Motor neuron (in vitro differentiated cells): ENCODE data around the gene MICB. TPM values are rescaled to one million over a fixed set of nuclear protein-coding genes. Genes with fewer than 3 reads are reported as not detected.
"Not testable (repeated sequence)": the region's sequence is repeated elsewhere in the genome, so short reads cannot be mapped to it uniquely, and the experiment has no call there.

Experiments
- ATAC-seq, 8 experiments: fragments of 200-7000 bp; cut with Tn5 transposase; replicated peaks in 6 of 8; 2 replicates each; pipeline ENCODE4 v1.8.0; 2021; ENCODE audit warnings: mild to moderate bottlenecking in 8 of 8, moderate library complexity in 8 of 8
- H3K27ac ChIP-seq, 2 donors: fragments of 250-450 bp; sonication (Bioruptor Pico); 2 replicates each; pipeline ENCODE4 v1.9.0; 2021; ENCODE audit warnings: antibody characterized with exemption in 2 of 2, mild to moderate bottlenecking in 2 of 2, moderate library complexity in 1 of 2
- H3K4me1 ChIP-seq, 2 donors: fragments of 250-450 bp; sonication (Bioruptor Pico); replicated peaks in 1 of 2; 2 replicates each; pipeline ENCODE4 v1.6.1; 2021; ENCODE audit warnings: antibody characterized with exemption in 2 of 2, mild to moderate bottlenecking in 2 of 2, moderate library complexity in 1 of 2
- H3K4me3 ChIP-seq, 5 donors: fragments of 250-450 bp; sonication (Bioruptor Pico); 2 replicates each; pipeline ENCODE4 v1.9.0; 2021; ENCODE audit warnings: antibody characterized with exemption in 5 of 5, mild to moderate bottlenecking in 5 of 5, moderate library complexity in 4 of 5
- WGBS, 10 experiments: fragments of 450-650 bp; shearing (Covaris generic); methylation state at CpG; one replicate each; pipeline ENCODE4 v1.0.0; 2022; 5-methylcytosine and 5-hydroxymethylcytosine counted together
- in situ Hi-C, 9 experiments: fragments of 400-800 bp; cut with MboI; loops; one replicate each; pipeline ENCODE4 v1.15.0; 2021; ENCODE audit warnings: low sequenced_read_pairs in 9 of 9, low pct_unique_long_range_greater_than_20kb in 2 of 9; ENCODE audit not compliant: unreplicated experiment in 9 of 9
- total RNA-seq, 8 experiments: library from RNA; unstranded; fragments of 300-600 nt; gene quantifications; 2 replicates each; pipeline versions ENCODE4 v1.2.3 to v1.2.4, GENCODE V29; 2022

Gene MICB
- total RNA-seq, 8 experiments from 2014 or later = 0.49 to 4.2 (median 1.9) TPM; not detected in 1

DNA sequence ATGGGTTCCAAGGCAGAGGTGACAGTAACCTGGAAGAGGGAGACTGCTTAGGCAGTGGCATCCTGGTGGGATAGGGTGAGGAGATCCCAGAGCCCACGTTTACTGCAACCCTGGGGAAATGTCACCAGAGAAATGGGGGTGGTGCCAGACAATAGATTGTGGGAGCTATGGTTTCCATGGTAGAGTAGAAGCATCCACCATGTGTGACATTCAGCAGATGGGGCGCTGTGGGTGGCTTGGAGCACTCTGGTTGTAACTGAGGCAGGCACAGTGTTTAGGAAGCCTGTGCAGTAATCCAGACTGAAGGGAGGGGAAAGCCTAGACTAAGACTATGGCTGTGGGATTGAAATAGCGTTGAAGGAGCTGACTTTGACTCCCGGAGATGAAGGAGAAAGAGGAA is 1.1 kb upstream of the MICB start:
- H3K27ac ChIP-seq, ATAC-seq, H3K4me3 ChIP-seq, in situ Hi-C loops, H3K4me1 ChIP-seq: not testable (repeated sequence)
- WGBS, 10 experiments = 0 to 86% (median 59%) methylated on average over 1 to 3 of the region's 4 CpGs; no CpG with 5 or more reads in 3 of the 10 experiments

DNA sequence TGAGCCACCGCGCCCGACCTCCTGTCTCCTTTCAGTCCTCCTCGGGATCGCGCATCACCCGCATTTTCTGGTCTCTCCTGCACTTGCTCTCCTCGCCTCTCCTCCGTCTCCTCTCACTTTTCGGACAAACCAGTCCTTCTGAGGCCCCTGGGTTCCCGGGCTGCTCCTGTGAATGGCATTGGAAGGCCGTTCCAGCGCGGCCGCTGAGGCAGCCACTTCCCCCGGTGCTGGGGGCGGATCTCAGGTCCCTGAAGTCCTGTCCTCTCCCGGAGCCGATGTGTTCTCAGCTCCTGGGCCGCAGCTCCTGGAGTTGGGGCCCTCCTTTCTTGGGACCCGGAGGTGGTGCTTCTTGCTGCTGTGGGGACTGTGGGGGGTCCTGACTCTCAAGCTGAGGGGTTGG is 803 bp downstream of the MICB start:
- ATAC-seq = no peak
- Histone ChIP-seq H3K4me3 (peak overlapping the region in 3 of 5 donors; percentile 5 to 37 (median 14)), H3K27ac (no peak overlapping the region), H3K4me1 (peaks cover 4% of the 10 kb centered on the region in 2 donors)
- 3 to 50% methylated on average over 1 to 7 of the region's 21 CpGs; no CpG with 5 or more reads in 8 of the 10 experiments for WGBS, 10 experiments
- in situ Hi-C loops = no loop called here

DNA sequence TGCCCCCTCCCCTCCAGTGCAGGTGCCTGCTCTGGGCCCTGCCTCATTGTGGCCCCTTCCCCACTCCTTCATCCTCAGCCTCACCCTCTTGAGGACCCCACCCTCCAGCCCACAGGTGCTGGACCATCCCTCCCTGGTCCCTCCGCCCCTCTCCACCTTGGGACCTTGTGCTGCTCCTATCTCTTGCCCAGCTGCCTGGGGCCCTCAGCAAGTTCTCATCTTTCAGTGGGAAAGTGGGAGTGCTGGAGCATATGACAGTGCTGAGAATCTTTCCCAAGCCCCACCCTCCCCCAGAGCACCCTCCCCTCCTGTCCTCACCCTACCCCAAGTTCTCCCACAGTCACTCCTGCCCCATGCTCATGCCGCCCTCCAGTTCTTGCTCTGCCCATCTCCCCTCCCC is 1.7 kb downstream of the MICB start:
- no CpG with 5 or more reads among the region's 2 CpGs for WGBS, 10 experiments
- H3K4me3 ChIP-seq, in situ Hi-C loops, H3K4me1 ChIP-seq, H3K27ac ChIP-seq: not testable (repeated sequence)
- peak in 1 of 8 experiments; percentile 14 for ATAC-seq

DNA sequence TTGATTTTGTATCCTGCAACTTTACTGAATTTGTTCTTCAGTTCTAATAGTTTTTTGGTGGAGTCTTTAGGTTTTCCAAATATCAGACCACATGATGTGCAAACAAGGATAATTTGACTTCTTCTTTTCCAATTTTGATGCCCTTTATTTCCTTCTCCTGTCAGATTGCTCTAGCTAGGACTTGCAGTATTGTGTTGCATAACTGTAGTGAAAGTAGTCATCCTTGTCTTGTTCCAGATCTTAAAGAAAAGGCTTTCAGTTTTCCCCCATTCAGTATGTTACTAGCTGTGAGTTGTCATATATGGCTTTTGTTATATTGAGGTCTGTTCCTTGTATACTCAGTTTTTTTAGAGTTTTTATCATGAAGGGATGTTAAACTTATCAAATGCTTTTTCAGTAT is 4.6 kb downstream of the MICB start:
- Histone ChIP-seq H3K4me3 (no peak overlapping the region), H3K27ac (no peak overlapping the region), H3K4me1 (peaks cover under 1 to 4% of the 10 kb centered on the region in 2 donors)
- no peak for ATAC-seq
- in situ Hi-C loops = no loop called here

DNA sequence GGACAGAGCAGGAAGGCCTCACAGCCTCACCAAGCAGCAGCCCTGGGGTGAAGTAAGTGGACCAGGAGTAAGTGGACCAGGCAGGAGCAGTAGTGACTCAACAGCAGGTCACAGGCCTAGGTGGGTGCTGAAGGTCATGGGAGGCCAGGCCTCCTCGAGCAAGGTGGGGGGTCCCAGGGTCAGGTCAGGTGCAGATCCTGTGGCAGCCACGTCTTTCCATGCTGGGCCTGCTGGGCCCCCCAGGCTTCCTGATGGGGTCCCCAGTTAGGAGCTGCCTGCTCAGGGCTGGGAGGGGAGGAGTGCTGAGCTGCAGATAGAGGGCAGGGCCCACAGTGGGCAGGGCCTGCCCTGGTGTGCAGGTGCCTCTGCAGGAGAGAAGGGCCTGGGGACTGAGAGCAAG is 11.1 kb downstream of the MICB start:
- H3K27ac ChIP-seq, in situ Hi-C loops, H3K4me3 ChIP-seq, H3K4me1 ChIP-seq, ATAC-seq: not testable (repeated sequence)
- WGBS, 10 experiments = 80% methylated on average over 1 of the region's 2 CpGs; no CpG with 5 or more reads in 9 of the 10 experiments

DNA sequence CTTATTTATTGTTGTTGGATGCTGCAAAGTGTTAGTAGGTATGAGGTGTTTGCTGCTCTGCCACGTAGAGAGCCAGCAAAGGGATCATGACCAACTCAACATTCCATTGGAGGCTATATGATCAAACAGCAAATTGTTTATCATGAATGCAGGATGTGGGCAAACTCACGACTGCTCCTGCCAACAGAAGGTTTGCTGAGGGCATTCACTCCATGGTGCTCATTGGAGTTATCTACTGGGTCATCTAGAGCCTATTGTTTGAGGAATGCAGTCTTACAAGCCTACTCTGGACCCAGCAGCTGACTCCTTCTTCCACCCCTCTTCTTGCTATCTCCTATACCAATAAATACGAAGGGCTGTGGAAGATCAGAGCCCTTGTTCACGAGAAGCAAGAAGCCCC is 12.1 kb downstream of the MICB start:
- in situ Hi-C loops = no loop called here

DNA sequence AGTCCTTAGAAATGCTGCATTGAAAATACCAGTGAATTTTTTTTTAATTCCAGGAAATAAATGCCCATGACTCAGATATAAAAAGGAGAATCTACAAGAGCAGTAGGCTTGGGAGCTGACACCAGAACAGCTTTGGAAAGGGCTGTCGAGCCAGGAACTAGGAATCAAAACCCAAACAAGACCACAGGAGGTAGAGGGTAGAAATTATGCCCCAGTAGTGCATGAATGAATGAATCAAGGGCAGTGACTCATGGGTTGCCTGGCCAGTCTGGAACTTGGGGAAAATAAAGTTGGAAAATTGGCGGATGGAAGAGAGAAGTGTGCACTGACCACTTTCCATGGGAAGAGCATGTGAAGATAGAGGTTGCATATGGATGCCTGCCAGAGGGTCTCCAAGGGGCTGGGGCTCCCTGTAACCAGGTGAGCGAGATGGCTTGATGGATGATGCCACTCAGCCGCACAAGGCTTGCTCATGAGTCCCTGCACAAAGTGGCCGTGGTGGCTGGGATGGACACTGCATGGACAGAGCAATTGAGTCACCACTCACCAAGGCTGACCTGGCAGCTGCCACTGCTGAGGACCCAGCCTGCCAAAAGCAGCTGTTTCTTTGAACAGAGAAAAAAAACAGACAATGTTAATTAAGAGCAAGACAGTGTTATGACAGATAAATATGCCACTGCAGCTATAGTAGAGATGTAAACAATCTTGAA is 15.7 kb downstream of the MICB start:
- in situ Hi-C loops = no loop called here
- H3K27ac ChIP-seq = no peak overlapping the region
- no peak overlapping the region for H3K4me3 ChIP-seq
- ATAC-seq = no peak
- WGBS, 10 experiments = 0 to 100% (median 70%) methylated on average over 1 to 4 of the region's 5 CpGs; no CpG with 5 or more reads in 1 of the 10 experiments
- H3K4me1 ChIP-seq = no peaks in the 10 kb centered on the region

More for the DNA sequence above, 12.1 kb downstream of the MICB start:
- Histone ChIP-seq H3K4me1 (no peaks in the 10 kb centered on the region), H3K4me3 (no peak overlapping the region), H3K27ac (no peak overlapping the region)
- 45 to 100% (median 67%) methylated on average over 1 to 4 of the region's 4 CpGs; no CpG with 5 or more reads in 1 of the 10 experiments for WGBS, 10 experiments
- no peak for ATAC-seq

DNA sequence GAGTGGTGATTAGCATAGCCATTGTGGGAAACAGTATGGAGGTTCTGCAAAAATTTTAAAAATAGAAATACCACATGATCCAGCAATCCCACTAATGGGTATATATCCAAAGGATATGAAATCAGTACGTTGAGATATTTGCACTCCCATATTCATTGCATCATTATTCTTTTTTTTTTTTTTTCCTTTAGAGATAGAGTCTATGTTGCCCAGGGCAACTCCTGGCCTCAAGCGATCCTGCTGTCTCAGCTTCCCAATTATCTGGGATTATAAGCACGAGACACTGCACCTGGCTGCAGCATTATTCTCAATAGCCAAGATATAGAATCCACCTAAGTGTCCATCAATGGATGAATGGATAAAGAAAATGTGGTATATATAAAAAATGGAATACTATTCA is 23.9 kb downstream of the MICB start:
- in situ Hi-C loops = no loop called here
- no peak for ATAC-seq
- Histone ChIP-seq H3K27ac (no peak overlapping the region), H3K4me1 (no peaks in the 10 kb centered on the region), H3K4me3 (no peak overlapping the region)
- WGBS, 10 experiments = 0 to 100% (median 54%) methylated on average over 1 to 3 of the region's 3 CpGs

DNA sequence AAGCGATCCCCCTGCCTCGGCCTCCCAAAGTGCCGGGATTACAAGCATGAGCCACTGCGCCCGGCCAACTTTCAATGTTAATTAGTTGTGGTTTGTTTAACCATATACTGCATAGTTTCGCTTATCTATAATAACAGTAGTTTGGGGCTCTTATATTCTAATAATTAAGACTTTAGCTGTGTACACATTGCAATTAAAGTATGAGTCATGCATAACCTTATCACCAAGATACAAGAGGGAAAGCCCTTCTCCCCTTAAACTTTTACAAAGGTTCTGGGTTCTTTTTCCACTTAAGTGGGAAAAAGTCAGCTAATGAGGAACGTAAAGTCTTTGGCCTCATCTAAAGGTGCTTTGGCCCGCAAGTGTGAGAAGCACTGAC is 27.6 kb downstream of the MICB start:
- Histone ChIP-seq H3K4me3 (no peak overlapping the region), H3K27ac (no peak overlapping the region), H3K4me1 (no peaks in the 10 kb centered on the region)
- 68 to 100% (median 78%) methylated on average over 1 to 8 of the region's 8 CpGs; no CpG with 5 or more reads in 3 of the 10 experiments for WGBS, 10 experiments
- ATAC-seq = no peak
- in situ Hi-C loops = loop anchor here in 1 of 9 experiments (25.0 kb wide), 1 partner anchor 662 kb away; the partner anchor contains the start of genes AGER, AGPAT1, GPSM3 and PBX2

DNA sequence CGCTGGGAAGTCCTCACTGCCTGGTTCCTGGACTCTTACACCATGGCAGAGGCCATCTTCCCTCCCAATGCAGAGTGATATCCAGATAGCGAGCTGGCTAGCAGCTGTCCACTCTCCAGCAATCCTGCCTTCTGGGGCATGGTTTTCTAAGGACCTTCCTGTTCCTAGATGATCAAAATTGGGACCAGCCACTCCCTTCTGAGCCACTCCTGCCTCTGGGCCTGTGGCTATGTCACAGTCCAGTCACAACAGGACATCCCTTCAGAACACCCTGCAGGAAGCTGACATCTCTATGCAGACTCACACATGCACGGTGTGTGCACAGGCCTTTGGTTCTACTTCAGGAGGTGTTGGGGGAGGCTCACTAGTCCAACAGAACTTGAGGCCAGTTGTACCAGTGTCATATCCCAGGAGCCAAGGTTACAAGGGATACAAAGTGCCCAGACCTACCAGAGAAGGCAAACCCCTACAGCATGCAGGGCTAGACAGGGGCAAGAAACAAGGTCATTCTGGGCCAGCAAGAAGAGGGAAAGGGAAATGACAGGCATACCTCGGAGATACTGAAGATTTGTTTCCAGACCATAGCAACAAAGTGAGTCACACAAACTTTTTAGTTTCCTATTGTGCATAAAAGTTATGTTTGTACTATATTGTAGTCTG is 28.1 kb downstream of the MICB start:
- WGBS, 10 experiments = 46 to 100% (median 77%) methylated on average over 1 to 4 of the region's 4 CpGs; no CpG with 5 or more reads in 1 of the 10 experiments
- peak in 6 of 8 experiments; percentile 6 to 28 (median 20) for ATAC-seq
- Histone ChIP-seq H3K4me1 (no peaks in the 10 kb centered on the region), H3K4me3 (no peak overlapping the region), H3K27ac (no peak overlapping the region)
- in situ Hi-C loops = loop anchor here in 1 of 9 experiments (25.0 kb wide), 1 partner anchor 661 kb away; the partner anchor contains the start of genes AGER, AGPAT1, GPSM3 and PBX2

DNA sequence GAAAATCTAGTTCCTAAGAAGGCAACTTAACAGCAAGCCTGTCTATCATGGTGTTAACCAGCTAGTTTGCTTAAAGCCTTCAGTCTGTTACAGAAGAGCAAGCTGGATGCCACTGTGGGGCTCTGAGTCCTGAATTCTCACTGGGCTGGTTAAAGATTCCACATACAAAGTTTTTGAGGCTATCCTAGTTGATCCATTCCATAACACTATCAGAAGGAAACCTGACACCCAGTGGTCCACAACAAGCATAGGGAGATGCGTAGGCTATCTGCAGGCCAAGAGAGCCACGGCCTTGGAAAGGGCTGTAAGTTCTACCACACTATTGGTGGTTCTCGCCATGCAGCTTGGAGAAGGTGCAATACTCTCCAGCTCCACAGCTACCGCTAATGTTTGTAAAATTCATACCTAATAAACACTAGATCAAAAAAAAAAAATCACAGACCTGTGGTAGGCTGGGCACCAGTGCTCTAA is 30.4 kb downstream of the MICB start:
- Histone ChIP-seq H3K4me1 (no peaks in the 10 kb centered on the region), H3K4me3 (no peak overlapping the region), H3K27ac (no peak overlapping the region)
- peak in 7 of 8 experiments; percentile 2 to 29 (median 10) for ATAC-seq
- WGBS, 10 experiments = 70 to 100% (median 87%) methylated on average over 1 to 4 of the region's 4 CpGs; no CpG with 5 or more reads in 6 of the 10 experiments
- in situ Hi-C loops = loop anchor here in 1 of 9 experiments (25.0 kb wide), 1 partner anchor 659 kb away; the partner anchor contains the start of genes AGER, AGPAT1, GPSM3 and PBX2

DNA sequence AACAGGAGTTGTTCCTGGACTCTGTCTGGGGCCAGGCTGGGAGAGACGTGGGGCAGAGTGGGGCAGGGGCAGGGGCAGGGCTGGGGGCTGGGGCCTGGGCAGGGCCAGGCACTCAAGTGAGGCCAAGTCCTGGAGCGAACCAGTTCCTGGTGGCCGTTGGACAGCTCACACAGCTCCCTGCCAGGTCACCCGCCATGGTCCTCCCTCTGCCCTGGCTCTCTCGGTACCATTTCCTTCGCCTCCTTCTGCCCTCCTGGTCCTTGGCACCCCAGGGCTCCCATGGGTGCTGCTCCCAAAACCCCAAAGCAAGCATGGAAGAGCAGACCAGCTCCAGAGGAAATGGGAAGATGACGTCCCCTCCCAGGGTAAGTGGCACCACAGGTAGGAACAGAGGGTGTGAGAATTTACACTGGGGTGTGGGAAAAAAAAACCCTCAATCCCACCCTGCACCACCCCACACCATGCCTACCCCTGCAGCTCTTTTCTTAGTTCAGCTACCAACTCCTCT is 30.9 kb downstream of the MICB start, which contains the start of gene MCCD1:
TSS of gene MCCD1 (plus strand) at position 142 of the 508 bp plus-strand sequence. CDS start at position 195, 53 bp downstream.
- no peaks in the 10 kb centered on the region for H3K4me1 ChIP-seq
- H3K27ac ChIP-seq = no peak within 1 kb of the TSS
- 100% methylated on average over 1 of the region's 7 CpGs; no CpG with 5 or more reads in 9 of the 10 experiments for WGBS, 10 experiments
- peak; percentile 13 to 45 (median 34) for ATAC-seq
- no peak within 1 kb of the TSS for H3K4me3 ChIP-seq
- in situ Hi-C loops = loop anchor here in 1 of 9 experiments (25.0 kb wide), 1 partner anchor 658 kb away; the partner anchor contains the start of genes AGER, AGPAT1, GPSM3 and PBX2
